Measurements from ENCODE around the gene TAS2R41. TPM values are rescaled to one million over a fixed set of nuclear protein-coding genes. Genes with fewer than 3 reads are reported as not detected.
"Not testable (repeated sequence)": the region's sequence is repeated elsewhere in the genome, so short reads cannot be mapped to it uniquely, and the experiment has no call there.

TAS2R41 gene
- polyA plus RNA-seq, 6 donors from 2014 or later, result not detected

DNA sequence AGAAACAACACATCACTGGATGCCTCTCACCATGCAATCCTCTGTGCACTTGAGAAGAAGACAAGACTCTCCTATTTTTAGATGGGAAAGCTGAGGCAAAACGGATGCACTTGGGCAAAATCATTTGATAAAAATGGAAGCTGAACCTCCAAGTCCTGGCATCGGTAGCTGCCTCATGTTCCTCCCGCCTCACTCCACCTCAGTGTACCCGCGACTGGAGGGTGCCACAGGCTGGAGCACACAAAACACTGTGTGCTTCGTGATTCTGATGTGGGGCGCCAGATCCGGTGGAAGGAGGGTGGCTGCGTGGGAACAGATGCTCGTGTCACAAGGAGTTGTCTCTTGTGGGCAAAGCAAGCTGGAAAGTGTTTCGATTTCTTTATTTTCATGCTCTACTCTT lies 41.3 kb downstream of the TAS2R41 start:
- Mint-ChIP-seq H3K4me1 (no peaks in the 10 kb centered on the region), H3K36me3 (no peaks in the 10 kb centered on the region), H3K27ac (no peak overlapping the region), H3K4me3 (no peak overlapping the region), H3K9me3 (no peaks in the 10 kb centered on the region), H3K27me3 (peaks cover 0 to 21% (median 17%) of the 10 kb centered on the region in 3 donors)
- ATAC-seq (ENCODE audit: low read depth in 2 of 2) (no peak), DNase-seq (no peak)

DNA sequence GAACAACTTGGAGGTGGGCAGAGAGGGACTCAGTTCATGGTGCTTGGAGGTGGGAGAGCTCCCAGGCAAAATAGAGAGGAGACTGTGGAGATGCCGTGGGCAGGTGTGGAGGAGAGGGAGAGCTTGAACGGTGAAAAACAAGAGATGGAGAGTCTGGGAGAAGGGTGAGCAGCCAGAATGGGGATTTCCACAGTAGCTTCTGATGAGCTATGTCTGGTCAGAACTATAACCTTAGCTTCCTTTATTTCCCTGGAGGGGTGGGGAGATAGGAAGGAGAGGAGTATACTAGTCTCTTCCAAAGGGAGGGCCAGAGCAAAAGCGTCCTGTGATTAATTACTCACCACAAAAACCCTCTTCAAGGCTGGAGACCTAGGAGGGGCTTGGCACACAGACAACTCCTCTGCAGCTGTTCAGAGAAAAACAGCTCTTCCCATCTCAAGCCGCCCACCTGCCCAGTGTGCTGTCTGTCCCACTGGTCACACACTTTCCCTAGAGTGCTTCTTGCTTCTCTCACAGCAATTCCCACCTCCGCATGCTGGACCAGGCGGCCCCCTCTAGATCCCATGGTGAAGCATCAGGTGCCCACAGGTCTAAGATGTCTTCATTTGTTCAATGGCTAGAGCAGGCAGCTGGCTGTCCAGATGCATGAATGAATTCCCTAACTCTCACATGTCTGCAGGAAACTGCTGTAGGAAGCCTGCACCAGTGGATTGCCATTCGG lies 41.9 kb downstream of the TAS2R41 start:
- Mint-ChIP-seq H3K4me1 (no peaks in the 10 kb centered on the region), H3K9me3 (no peaks in the 10 kb centered on the region), H3K27me3 (peaks cover 0 to 19% (median 17%) of the 10 kb centered on the region in 3 donors), H3K27ac (no peak overlapping the region), H3K36me3 (no peaks in the 10 kb centered on the region), H3K4me3 (no peak overlapping the region)
- DNase-seq, result no peak
- ATAC-seq (ENCODE audit: low read depth in 2 of 2), result no peak

DNA sequence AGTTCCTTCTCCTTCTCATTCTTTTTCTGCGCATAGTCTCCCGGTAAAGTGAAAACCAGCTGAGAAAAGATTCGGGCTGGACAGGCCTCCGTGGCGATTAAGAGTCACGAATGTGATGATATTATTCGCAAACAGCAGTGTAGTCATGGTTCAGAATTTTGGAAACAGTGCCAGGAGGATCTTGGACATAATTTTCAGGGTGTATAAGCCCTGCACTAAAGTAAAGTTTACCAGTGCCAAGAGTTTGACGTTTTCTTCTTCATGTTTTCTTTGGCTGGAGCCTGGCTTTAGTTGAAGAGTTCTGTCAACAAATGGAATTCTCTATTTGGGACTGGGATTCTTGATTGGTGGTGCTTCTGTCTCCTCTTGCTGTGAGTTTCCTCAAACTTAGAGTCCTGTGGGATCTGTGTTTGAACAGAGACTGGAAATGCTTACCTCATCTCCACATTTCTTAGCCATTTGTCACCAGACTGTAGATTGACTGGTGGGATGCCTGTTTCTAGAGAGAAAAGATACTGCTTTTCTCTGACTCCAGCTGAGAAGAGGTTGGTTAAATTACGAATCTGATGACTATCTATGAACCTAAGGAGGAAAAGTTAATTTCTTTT lies 44.7 kb downstream of the TAS2R41 start:
- not testable (repeated sequence) for H3K27ac Mint-ChIP-seq; ATAC-seq (ENCODE audit: low read depth in 2 of 2)

More for the DNA sequence above, 44.7 kb downstream of the TAS2R41 start:
- H3K36me3 Mint-ChIP-seq, H3K9me3 Mint-ChIP-seq, H3K4me3 Mint-ChIP-seq, DNase-seq, H3K4me1 Mint-ChIP-seq: not testable (repeated sequence)
- H3K27me3 Mint-ChIP-seq, result peaks cover 0 to 19% (median 12%) of the 10 kb centered on the region in 3 donors

Other genes with a start within 250 kb of the TAS2R41 start
- 100 to 1,000 TPM; 180 to 225 (median 204) TPM for gene GSTK1, start 214.4 kb upstream of the TAS2R41 start, polyA plus RNA-seq (ENCODE audit: low read depth in 6 of 6)
- under 1 TPM in 2 of 6 donors, not detected in 4; 0.32 TPM for gene TMEM139, start 192.9 kb upstream of the TAS2R41 start, polyA plus RNA-seq (ENCODE audit: low read depth in 6 of 6)
- gene CASP2, start 189.5 kb upstream of the TAS2R41 start, polyA plus RNA-seq (ENCODE audit: low read depth in 6 of 6), result 10 to 100 TPM in 5 of 6 donors, 1 to 10 TPM in 1; 4.2 to 42.7 (median 23.9) TPM
- not detected for gene CLCN1, start 161.8 kb upstream of the TAS2R41 start, polyA plus RNA-seq (ENCODE audit: low read depth in 6 of 6)
- not detected for gene FAM131B, start 115.2 kb upstream of the TAS2R41 start, polyA plus RNA-seq (ENCODE audit: low read depth in 6 of 6)
- gene ZYX, start 96.5 kb upstream of the TAS2R41 start, polyA plus RNA-seq (ENCODE audit: low read depth in 6 of 6), result 10 to 100 TPM in 4 of 6 donors, 1 to 10 TPM in 2; 4.7 to 21.4 (median 12.2) TPM
- gene EPHA1, start 69.0 kb upstream of the TAS2R41 start, polyA plus RNA-seq (ENCODE audit: low read depth in 6 of 6), result under 1 TPM in 1 of 6 donors, not detected in 5; 0.06 TPM
- not detected for gene TAS2R60, start 34.4 kb upstream of the TAS2R41 start, polyA plus RNA-seq (ENCODE audit: low read depth in 6 of 6)
- gene CTAGE15, start 93.9 kb downstream of the TAS2R41 start, polyA plus RNA-seq (ENCODE audit: low read depth in 6 of 6), result under 1 TPM in 1 of 6 donors, not detected in 5; 0.22 TPM
- 1 to 10 TPM; 2.6 to 6.7 (median 3.4) TPM for gene TCAF2, start 143.1 kb downstream of the TAS2R41 start, polyA plus RNA-seq (ENCODE audit: low read depth in 6 of 6)

Data from naive B cell (primary cell).